ENCODE results near the gene ZDHHC15.
"Not testable (repeated sequence)": the region's sequence is repeated elsewhere in the genome, so short reads cannot be mapped to it uniquely, and the experiment has no call there.

ZDHHC15 gene

DNA sequence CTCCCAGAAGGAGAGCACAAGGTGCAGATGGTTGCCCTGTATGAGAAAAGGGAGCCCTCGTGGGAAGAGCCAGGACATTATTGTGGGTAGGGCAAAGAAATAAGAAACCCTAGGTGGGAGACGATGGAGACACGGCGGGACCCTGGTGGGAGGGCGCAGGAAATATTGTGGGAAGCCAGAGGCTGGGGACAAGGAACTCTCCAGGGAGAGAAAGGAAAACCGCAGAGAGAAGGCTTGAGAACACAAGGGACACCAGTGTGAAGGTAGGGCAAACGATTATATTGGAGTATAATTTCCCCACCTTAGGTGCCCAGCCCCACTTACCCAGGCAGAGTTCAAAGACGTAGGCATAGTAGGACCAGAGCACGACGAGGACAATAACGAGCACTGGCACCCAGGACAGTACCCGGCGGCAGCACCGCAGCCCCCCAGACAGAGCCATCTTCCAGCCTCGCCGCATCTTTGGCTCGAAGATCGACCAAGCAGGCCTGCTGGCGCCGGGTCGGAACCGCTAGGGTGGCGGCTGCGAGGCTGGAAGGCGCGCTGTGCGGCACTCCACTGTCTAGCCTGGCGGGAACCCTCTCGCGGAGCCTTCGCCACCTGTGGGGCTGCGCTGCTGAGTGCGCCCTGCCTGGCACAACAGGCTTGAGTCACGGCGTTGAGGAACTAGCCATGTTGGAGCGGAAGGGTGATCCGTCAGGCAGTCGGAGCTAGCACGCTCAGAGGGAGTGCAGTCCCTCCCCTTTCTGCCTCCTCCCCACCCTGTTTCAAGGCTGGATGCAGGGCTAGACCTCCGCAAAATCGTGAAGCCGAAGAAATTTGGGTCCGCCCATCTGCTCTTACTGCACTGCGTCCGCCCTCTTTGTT, at the start of gene ZDHHC15:
Gene ZDHHC15, minus strand, starts transcription at position 473 of the 867 bp plus-strand sequence. Its CDS starts 13 bp downstream, at position 460.
- TF ChIP-seq, protein P1, sequence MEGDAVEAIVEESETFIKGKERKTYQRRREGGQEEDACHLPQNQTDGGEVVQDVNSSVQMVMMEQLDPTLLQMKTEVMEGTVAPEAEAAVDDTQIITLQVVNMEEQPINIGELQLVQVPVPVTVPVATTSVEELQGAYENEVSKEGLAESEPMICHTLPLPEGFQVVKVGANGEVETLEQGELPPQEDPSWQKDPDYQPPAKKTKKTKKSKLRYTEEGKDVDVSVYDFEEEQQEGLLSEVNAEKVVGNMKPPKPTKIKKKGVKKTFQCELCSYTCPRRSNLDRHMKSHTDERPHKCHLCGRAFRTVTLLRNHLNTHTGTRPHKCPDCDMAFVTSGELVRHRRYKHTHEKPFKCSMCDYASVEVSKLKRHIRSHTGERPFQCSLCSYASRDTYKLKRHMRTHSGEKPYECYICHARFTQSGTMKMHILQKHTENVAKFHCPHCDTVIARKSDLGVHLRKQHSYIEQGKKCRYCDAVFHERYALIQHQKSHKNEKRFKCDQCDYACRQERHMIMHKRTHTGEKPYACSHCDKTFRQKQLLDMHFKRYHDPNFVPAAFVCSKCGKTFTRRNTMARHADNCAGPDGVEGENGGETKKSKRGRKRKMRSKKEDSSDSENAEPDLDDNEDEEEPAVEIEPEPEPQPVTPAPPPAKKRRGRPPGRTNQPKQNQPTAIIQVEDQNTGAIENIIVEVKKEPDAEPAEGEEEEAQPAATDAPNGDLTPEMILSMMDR (IDR thresholded peaks at IDR 0.05; ENCODE audit: borderline replicate concordance, insufficient read depth, low read depth, low read length): no peak
- no peak within 1 kb of the TSS for H3K4me3 ChIP-seq (ENCODE audit: low read depth, low read length)

- H3K4me3 ChIP-seq (ENCODE audit: low read depth, low read length): not testable (repeated sequence)
Measured at GRCh38 chrX:75560544-75560943, 37.7 kb upstream of the ZDHHC15 start.

DNA sequence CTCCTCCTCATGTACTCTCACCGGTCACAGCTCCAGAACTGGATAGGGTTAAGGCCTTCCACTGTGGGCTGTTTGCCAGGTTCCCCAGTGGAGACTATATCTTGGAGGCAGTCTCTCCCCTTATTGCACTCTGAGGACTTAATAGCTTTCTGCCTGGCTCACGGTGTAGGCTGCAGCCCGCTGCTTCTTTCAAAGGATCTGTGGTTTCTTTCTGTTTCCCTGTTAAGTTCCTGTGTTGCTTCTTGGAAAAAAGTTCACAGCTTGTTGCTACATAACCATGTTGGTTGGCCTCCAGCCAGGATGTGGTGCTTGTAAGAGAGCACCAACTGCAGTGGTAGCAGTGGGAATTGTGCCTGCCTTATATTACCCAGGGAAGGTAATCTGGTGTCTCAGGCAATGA, 24.9 kb upstream of the ZDHHC15 start:
- TF ChIP-seq, protein P1 (IDR thresholded peaks at IDR 0.05; ENCODE audit: borderline replicate concordance, insufficient read depth, low read depth, low read length): no peak
- no peak overlapping the region for H3K4me3 ChIP-seq (ENCODE audit: low read depth, low read length)

- TF ChIP-seq, protein P1 (IDR thresholded peaks at IDR 0.05; ENCODE audit: borderline replicate concordance, insufficient read depth, low read depth, low read length): no peak
- no peak overlapping the region for H3K4me3 ChIP-seq (ENCODE audit: low read depth, low read length)
Measured at GRCh38 chrX:75546724-75547511, 24.1 kb upstream of the ZDHHC15 start.

DNA sequence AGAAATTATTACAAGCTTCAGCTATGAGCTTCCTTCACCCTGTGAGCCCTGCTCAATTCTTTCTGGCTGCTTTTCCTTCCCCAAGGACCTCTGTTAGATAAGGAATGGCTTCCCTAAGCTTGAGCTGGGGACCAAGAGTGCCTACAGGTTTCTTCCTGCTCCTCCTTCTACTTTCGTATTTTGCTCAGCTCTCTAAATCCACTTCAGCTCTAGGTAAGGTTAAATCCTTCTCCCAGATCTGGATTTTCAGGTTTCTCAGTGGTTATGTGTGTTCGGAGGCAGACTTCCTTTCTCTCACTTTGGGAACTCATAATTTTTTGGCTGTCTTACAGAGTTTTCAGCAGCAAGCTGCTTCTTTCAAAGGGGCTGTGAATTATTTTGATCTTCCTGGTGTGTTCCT, 21.9 kb upstream of the ZDHHC15 start:
- TF ChIP-seq, protein P1 (IDR thresholded peaks at IDR 0.05; ENCODE audit: borderline replicate concordance, insufficient read depth, low read depth, low read length): no peak

DNA sequence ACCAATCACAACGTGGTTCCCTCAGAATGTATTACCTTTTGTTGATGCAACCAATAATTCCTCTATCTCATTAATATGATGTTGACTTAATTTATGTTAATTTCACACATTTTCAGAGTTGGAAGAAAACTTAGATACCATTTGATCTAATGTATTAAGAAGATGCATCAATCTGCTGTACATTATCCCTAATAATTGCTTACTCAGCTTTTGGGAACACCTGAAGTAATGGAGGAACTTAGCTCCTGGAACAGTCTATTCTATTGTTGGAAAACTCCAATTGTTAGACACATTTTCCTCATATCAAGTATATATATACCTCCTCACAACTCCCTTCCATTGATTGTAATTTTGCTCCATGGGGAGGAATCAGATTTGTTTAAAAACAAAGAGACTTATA, 38.9 kb downstream of the ZDHHC15 start:
- TF ChIP-seq, protein P1 (IDR thresholded peaks at IDR 0.05; ENCODE audit: borderline replicate concordance, insufficient read depth, low read depth, low read length): no peak
- H3K4me3 ChIP-seq (ENCODE audit: low read depth, low read length): no peak overlapping the region

More for the DNA sequence above, 21.9 kb upstream of the ZDHHC15 start:
- no peak overlapping the region for H3K4me3 ChIP-seq (ENCODE audit: low read depth, low read length)

DNA sequence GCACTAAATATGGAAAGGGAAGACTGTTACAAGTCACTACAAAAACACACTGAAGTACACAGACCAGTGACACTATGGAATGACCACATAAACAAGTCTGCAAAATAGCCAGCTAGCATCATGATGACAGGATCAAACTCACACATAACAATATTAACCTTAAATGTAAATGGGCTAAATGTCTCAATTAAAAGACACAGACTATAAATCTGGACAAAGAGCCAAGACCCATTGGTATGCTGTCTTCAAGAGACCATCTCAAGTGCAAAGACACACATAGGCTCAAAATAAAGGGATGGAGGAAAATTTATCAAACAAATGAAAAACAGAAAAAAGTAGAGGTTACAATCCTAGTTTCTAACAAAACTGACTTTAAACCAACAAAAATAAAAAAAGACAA, 61.1 kb downstream of the ZDHHC15 start:
- not testable (repeated sequence) for H3K4me3 ChIP-seq (ENCODE audit: low read depth, low read length)

Data from GM12875 (cell line).